Activated CD8-positive, alpha-beta memory T cell treated with anti-CD3 and anti-CD28 coated beads, Interleukin-2, amount 50 U/mL, for 24 hours (primary cell): ENCODE results near the gene TIFAB.
A peak's percentile ranks its signal among the peaks of the same experiment; 100 is the strongest.

ENCODE experiments used
- DNase-seq: peaks from one replicate; pipeline ENCODE4 v3.0.0-alpha.2; 2020; ENCODE audit errors: extremely low read depth

Gene TIFAB

GRCh38 chr5:135458356-135458755 lies 6.2 kb upstream of the TIFAB start:
- no peak for DNase-seq

- DNase-seq, result peak; percentile 27
These were observed 5.4 kb upstream of the TIFAB start for GRCh38 chr5:135457424-135458071.

GRCh38 chr5:135456238-135457099 lies 4.3 kb upstream of the TIFAB start:
- DNase-seq, result no peak

- DNase-seq, result no peak
These were observed 3.7 kb upstream of the TIFAB start for GRCh38 chr5:135455876-135456237.

- DNase-seq, result no peak
These were observed 2.8 kb upstream of the TIFAB start for GRCh38 chr5:135454946-135455345.

GRCh38 chr5:135453613-135454012 lies 1.5 kb upstream of the TIFAB start:
- no peak for DNase-seq

GRCh38 chr5:135451581-135452320 lies 400 bp downstream of the TIFAB start:
- DNase-seq, result no peak

- no peak for DNase-seq
These were observed 1.2 kb downstream of the TIFAB start for GRCh38 chr5:135450952-135451351.

- DNase-seq, result no peak
These were observed 1.8 kb downstream of the TIFAB start for GRCh38 chr5:135450336-135450735.

GRCh38 chr5:135449644-135450043 lies 2.5 kb downstream of the TIFAB start:
- DNase-seq, result no peak

GRCh38 chr5:135448791-135449507 lies 3.2 kb downstream of the TIFAB start:
- DNase-seq, result no peak

- DNase-seq, result no peak
These were observed 3.9 kb downstream of the TIFAB start for GRCh38 chr5:135448071-135448739.

GRCh38 chr5:135447298-135447929 lies 4.7 kb downstream of the TIFAB start, which contains the start of gene DCANP1:
TSS of gene DCANP1 (minus strand) at chr5:135447348. CDS start at chr5:135447108, 240 bp downstream.
- DNase-seq, result no peak

GRCh38 chr5:135446615-135447014 lies 5.5 kb downstream of the TIFAB start:
- no peak for DNase-seq

GRCh38 chr5:135446206-135446605 lies 5.9 kb downstream of the TIFAB start:
- DNase-seq, result no peak

- DNase-seq, result no peak
These were observed 6.7 kb downstream of the TIFAB start for GRCh38 chr5:135445306-135445985.

GRCh38 chr5:135444881-135445280 lies 7.3 kb downstream of the TIFAB start:
- no peak for DNase-seq

- DNase-seq, result no peak
These were observed 7.8 kb downstream of the TIFAB start for GRCh38 chr5:135444360-135444759.

- no peak for DNase-seq
These were observed 8.8 kb downstream of the TIFAB start for GRCh38 chr5:135443161-135443960.
